AG10803 (cell line): ENCODE data around the gene TFB2M.

Experiments used
- DNase-seq: peaks from one replicate; pipeline ENCODE4 v3.0.0; 2010; ENCODE audit warnings: low read depth
- H3K4me3 ChIP-seq: 2 replicates; pipeline ENCODE4 v1.5.1; 2011; ENCODE audit warnings: mild to moderate bottlenecking, low read length, control low read depth
- TF ChIP-seq, protein P1 (sequence below): conservative IDR thresholded peaks from 2 replicates; pipeline ENCODE4 v1.5.1; 2011; ENCODE audit warnings: mild to moderate bottlenecking, low read length, control low read depth, inconsistent platforms

Gene TFB2M

DNA sequence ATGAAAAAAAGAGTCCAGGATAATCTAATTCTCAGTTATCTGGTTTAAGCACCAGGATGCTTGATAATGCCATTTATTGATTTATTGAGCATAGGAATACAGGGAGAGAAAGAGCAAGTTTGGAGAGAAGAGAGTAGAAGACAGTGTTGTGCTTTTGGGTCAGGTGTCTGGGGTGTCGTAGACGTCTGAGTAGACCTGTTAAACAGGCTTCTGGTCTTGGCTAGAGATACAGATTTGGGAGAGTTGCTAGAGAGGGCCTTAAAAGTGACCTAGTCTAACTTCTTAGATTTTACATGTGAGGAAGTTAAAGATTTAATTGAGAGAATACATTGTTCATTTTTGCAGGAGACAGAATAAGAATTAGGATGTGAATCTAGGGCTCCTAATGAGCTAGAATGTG is 34.5 kb upstream of the TFB2M start:
- H3K4me3 ChIP-seq = no peak overlapping the region
- TF ChIP-seq, protein P1, sequence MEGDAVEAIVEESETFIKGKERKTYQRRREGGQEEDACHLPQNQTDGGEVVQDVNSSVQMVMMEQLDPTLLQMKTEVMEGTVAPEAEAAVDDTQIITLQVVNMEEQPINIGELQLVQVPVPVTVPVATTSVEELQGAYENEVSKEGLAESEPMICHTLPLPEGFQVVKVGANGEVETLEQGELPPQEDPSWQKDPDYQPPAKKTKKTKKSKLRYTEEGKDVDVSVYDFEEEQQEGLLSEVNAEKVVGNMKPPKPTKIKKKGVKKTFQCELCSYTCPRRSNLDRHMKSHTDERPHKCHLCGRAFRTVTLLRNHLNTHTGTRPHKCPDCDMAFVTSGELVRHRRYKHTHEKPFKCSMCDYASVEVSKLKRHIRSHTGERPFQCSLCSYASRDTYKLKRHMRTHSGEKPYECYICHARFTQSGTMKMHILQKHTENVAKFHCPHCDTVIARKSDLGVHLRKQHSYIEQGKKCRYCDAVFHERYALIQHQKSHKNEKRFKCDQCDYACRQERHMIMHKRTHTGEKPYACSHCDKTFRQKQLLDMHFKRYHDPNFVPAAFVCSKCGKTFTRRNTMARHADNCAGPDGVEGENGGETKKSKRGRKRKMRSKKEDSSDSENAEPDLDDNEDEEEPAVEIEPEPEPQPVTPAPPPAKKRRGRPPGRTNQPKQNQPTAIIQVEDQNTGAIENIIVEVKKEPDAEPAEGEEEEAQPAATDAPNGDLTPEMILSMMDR = no peak
- no peak for DNase-seq

DNA sequence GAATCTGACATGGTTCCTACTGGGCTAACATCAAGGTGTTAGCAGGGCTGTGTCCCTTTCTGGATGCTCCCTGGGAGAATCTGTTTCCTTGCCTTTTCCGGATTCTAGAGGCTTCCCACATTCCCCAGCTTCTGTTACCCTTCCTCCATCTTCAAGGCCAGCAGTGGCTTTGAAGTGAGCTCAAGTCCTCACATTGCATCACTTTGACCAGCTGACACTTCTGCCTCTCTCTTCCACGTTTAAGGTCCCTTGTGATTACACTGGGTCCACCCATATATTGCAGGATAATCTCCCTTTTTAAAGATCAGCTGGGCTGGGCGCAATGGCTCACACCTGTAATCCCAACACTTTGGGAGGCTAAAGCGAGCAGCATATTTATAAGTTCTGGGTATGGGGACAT is 33.3 kb upstream of the TFB2M start:
- DNase-seq = no peak
- TF ChIP-seq, protein P1 = no peak
- no peak overlapping the region for H3K4me3 ChIP-seq

DNA sequence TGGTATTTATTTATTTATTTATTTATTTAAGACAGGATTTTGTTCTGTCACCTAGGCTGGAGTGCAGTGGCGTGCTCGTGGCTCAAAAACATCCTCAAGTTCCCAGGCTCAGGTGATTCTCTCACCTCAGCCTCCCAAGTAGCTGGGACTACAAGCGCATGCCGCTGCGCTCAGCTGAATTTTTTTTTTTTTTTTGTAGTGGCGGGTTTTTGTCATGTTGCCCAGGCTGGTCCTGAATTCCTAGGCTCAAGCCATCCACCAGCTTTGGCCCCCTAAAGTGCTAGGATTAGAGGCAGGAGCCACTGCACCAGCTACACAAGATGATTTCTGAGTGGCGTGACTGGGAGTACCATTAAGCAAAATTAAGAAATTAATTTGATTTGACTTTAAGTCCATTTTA is 31.9 kb upstream of the TFB2M start:
- no peak overlapping the region for H3K4me3 ChIP-seq
- TF ChIP-seq, protein P1 = no peak
- DNase-seq = no peak

DNA sequence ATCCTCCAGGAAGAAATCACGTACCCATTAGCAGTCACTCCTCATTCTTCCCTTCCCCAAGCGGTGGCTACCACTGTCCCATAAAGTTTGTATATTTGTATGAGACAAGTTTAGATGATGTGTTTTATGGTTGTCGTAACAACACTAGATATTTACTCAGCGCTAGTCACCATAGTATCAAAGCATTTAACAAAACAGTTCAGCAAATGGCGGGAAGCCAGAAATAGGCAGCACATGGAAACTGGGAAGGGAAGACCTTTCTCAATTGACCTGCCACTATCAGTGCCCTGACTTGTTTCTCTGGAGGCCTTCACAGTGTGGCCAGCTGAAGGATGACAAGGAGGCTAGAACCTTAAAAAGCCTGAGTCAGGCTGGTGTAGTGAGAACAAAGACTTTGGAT is 31.3 kb upstream of the TFB2M start:
- no peak overlapping the region for H3K4me3 ChIP-seq
- TF ChIP-seq, protein P1 = no peak
- DNase-seq = peak; percentile 89

DNA sequence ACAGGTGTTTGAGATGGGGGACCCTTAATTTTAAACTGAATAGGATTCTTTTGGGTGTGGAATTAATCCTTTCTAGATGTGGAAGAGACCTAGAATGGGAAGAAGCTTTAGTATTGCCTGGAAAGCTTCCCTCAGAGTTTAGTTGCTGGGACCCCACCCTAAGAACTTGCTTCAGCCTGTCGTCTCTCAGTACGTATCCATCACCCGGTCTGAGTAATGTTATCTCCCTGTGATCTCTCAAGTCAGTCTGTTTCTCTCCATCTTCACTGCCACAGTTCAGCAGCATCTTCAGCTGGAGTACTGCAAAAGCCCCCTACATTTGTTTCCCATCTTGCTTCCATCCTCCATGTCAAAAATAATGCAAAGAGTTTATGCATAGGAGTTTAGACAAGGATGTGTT is 29.1 kb upstream of the TFB2M start:
- no peak for DNase-seq
- TF ChIP-seq, protein P1 = no peak
- no peak overlapping the region for H3K4me3 ChIP-seq

DNA sequence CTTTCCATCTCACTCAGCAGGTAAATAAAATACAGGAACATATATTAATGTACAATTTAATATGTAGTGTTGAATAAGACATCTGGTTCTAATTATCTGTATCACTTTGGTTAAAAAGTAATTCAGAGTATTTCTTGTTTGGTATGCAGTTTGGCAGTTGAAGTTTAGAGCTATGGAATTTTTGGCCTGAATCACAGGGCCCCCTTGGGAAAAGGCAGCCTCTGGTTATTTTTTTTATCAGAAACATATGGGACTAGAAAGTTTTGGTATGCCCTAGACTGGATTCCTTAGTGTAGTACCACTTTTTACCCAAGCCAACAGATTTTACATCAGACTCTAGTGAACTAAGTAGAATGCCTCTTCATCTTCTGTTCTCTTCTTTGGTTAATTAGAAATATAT is 26.6 kb upstream of the TFB2M start:
- no peak overlapping the region for H3K4me3 ChIP-seq
- TF ChIP-seq, protein P1 = no peak
- DNase-seq = peak; percentile 99

DNA sequence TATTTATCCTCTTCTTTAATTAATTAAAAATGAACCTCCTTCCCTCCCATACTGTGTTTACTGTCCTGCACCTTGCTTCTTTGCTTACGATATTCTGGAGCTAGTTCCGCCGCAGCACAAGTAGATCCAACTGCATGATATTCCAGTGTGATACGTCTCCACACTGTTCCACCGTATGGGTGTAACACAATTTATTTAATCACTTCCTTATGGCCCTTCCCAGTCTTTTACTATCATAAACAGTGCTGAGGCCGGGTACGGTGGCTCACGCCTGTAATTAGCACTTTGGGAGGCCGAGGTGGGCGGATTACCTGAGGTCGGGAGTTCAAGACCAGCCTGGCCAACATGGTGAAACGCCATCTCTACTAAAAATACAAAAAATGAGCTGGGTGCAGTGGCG is 25.9 kb upstream of the TFB2M start:
- TF ChIP-seq, protein P1 = no peak
- no peak overlapping the region for H3K4me3 ChIP-seq
- DNase-seq = peak; percentile 34
